GM23248 (cell line): ENCODE data around the gene IL32. TPM values are rescaled to one million over a fixed set of nuclear protein-coding genes. Genes with fewer than 3 reads are reported as not detected.

Experiments
- DNase-seq: peaks from one replicate; pipeline ENCODE4 v3.0.0-alpha.2; 2015
- H2AFZ ChIP-seq: fragments of 200-600 bp; sonication (generic); 2 replicates; pipeline ENCODE4 v1.6.1; 2016; ENCODE audit warnings: antibody characterized with exemption
- H3F3A ChIP-seq: fragments of 200-600 bp; sonication (generic); 2 replicates; pipeline ENCODE4 v1.6.1; 2016; ENCODE audit warnings: mild to moderate bottlenecking, antibody characterized with exemption, mixed run types; ENCODE audit not compliant: insufficient read depth
- H3K27ac ChIP-seq: fragments of 200-600 bp; sonication (generic); 2 replicates; pipeline ENCODE4 v1.5.1; 2016; ENCODE audit warnings: mild to moderate bottlenecking
- H3K27me3 ChIP-seq: fragments of 200-600 bp; sonication (generic); replicated peaks from 2 replicates; pipeline ENCODE4 v1.6.1; 2016; ENCODE audit warnings: mild to moderate bottlenecking; ENCODE audit not compliant: insufficient read depth
- H3K36me3 ChIP-seq: fragments of 200-600 bp; sonication (generic); 2 replicates; pipeline ENCODE4 v1.6.1; 2016; ENCODE audit warnings: low read depth, mild to moderate bottlenecking
- H3K4me1 ChIP-seq: fragments of 200-600 bp; sonication (generic); 2 replicates; pipeline ENCODE4 v1.6.1; 2016; ENCODE audit warnings: mild to moderate bottlenecking; ENCODE audit not compliant: insufficient read depth
- H3K4me2 ChIP-seq: fragments of 200-600 bp; sonication (generic); one replicate; pipeline ENCODE4 v1.6.1; 2016; ENCODE audit warnings: mild to moderate bottlenecking; ENCODE audit not compliant: unreplicated experiment
- H3K4me3 ChIP-seq: fragments of 200-600 bp; sonication (generic); 2 replicates; pipeline ENCODE4 v1.5.1; 2016; ENCODE audit warnings: mild to moderate bottlenecking
- H3K79me2 ChIP-seq: fragments of 200-600 bp; sonication (generic); 2 replicates; pipeline ENCODE4 v1.6.1; 2016; ENCODE audit warnings: mild to moderate bottlenecking; ENCODE audit not compliant: insufficient read depth
- H3K9ac ChIP-seq: fragments of 200-600 bp; sonication (generic); 2 replicates; pipeline ENCODE4 v1.6.1; 2016; ENCODE audit warnings: mild to moderate bottlenecking
- H3K9me2 ChIP-seq: fragments of 200-600 bp; sonication (generic); 2 replicates; pipeline ENCODE4 v1.6.1; 2016; ENCODE audit warnings: mixed run types, mild to moderate bottlenecking, moderate library complexity; ENCODE audit not compliant: insufficient read depth
- H3K9me3 ChIP-seq: fragments of 200-600 bp; sonication (generic); one replicate; pipeline ENCODE4 v1.6.1; 2017; ENCODE audit warnings: low read depth
- H4K20me1 ChIP-seq: fragments of 200-600 bp; sonication (generic); 2 replicates; pipeline ENCODE4 v1.6.0; 2016; ENCODE audit not compliant: insufficient read depth
- EZH2 ChIP-seq: fragments of 200-600 bp; sonication (generic); IDR thresholded peaks from 2 replicates; pipeline ENCODE4 v1.6.1; 2018; ENCODE audit warnings: antibody characterized with exemption, mild to moderate bottlenecking; ENCODE audit not compliant: insufficient read depth, poor library complexity, severe bottlenecking
- EZH2phosphoT487 ChIP-seq: fragments of 200-600 bp; sonication (generic); IDR thresholded peaks from 2 replicates; pipeline ENCODE4 v1.6.1; 2018; ENCODE audit warnings: antibody characterized with exemption, moderate library complexity, mild to moderate bottlenecking, low read depth; ENCODE audit not compliant: insufficient read depth
- WGBS, 2 experiments: methylation state at CpG; one replicate each; pipeline ENCODE4 v1.1.6; 2015 to 2017; ENCODE audit warnings: low lambda C conversion rate in 2 of 2, low coverage in 1 of 2; ENCODE audit errors: missing lambda C conversion rate in 2 of 2; 5-methylcytosine and 5-hydroxymethylcytosine counted together
- in situ Hi-C: fragments of 300-500 bp; cut with MboI; formaldehyde crosslinking; loops from 2 replicates; pipeline ENCODE4 v1.15.0; 2020
- polyA plus RNA-seq: library from polyadenylated mRNA; unstranded; fragments of >200 nt; fragmentation: Nextera tagmentation; extraction: Ambion mirVana; gene quantifications from 2 replicates; pipeline ENCODE4 v1.2.1, GENCODE V29; 2016
- small RNA-seq: library from RNA; depleted of rRNA; stranded (forward); fragments of <200 nt; gene quantifications from one replicate; pipeline ENCODE3, GENCODE V24; 2014; ENCODE audit warnings: low read depth, low replicate concordance
- total RNA-seq: library from RNA; depleted of rRNA; stranded (reverse); fragments of >200 nt; shearing (Covaris generic); gene quantifications from 2 replicates; pipeline ENCODE4 v1.2.3, GENCODE V29; 2014; rRNA removed

IL32 gene
- total and polyA plus RNA-seq, 2 experiments from 2014 or later, result 0.76 to 1.0 TPM

DNA sequence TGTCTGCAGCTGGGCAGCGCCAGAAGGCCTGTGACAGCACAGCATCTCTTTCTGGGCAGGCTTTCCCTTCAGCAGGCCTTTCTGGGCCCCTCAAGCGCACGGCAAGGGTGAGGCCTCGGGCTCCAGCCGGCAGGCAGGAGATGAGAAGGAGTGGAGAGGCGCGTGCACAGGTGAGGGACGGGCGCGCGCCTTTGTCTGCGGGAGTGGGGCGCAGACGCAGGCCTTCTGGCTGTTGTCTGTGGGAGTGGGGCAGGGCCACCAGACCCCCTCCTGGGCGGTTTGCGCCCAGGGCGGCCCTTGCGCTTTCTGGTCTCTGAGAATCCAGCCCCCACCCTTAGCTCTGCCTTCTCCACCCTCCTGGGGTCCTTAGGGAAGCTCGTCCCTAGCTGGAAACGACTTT, 53.4 kb downstream of the IL32 start:
- no peak overlapping the region for H2AFZ ChIP-seq
- in situ Hi-C loops, result no loop called here
- 94 to 95% methylated on average over 20 of the region's 20 CpGs for WGBS, 2 experiments
- H3K4me2 ChIP-seq, result no peak overlapping the region
- no peaks in the 10 kb centered on the region for H3K36me3 ChIP-seq
- H3K4me3 ChIP-seq, result no peak overlapping the region
- H4K20me1 ChIP-seq, result no peaks in the 10 kb centered on the region
- H3K4me1 ChIP-seq, result peaks cover 5% of the 10 kb centered on the region; the same call in 1 of the 2 replicates
- H3K9me3 ChIP-seq, result no peaks in the 10 kb centered on the region
- TF ChIP-seq EZH2 (no peak), EZH2phosphoT487 (no peak)
- no peak for DNase-seq
- no peak overlapping the region for H3K9ac ChIP-seq
- H3K27ac ChIP-seq, result no peak overlapping the region
- no peaks in the 10 kb centered on the region for H3K9me2 ChIP-seq
- 0 out of 2 replicates have a peak, but pooled peaks cover 5% of the 10 kb centered on the region for H3K79me2 ChIP-seq
- no peaks in the 10 kb centered on the region for H3K27me3 ChIP-seq
- H3F3A ChIP-seq, result no peaks in the 10 kb centered on the region

Small RNA genes lying within 50 kb of the gene (small RNA-seq; reads per million reads assigned to genes)
- 0.81 reads per million, percentile 30 among the genes with 10 or more reads in this experiment for gene RNU1-22P

Other genes with a start within 250 kb of the IL32 start
- gene PRSS21, start 248.4 kb upstream of the IL32 start, total RNA-seq, result not detected in 2 replicates
- gene PRSS21, start 248.4 kb upstream of the IL32 start, polyA plus RNA-seq, result not detected in 2 replicates
- gene ZG16B, start 235.3 kb upstream of the IL32 start, total RNA-seq, result not detected in 2 replicates
- not detected in 2 replicates for gene ZG16B, start 235.3 kb upstream of the IL32 start, polyA plus RNA-seq
- gene PRSS22, start 207.5 kb upstream of the IL32 start, total RNA-seq, result not detected in 2 replicates
- gene PRSS22, start 207.5 kb upstream of the IL32 start, polyA plus RNA-seq, result not detected in 2 replicates
- 60.3 and 112 TPM in 2 replicates for gene FLYWCH2, start 182.4 kb upstream of the IL32 start, total RNA-seq
- gene FLYWCH2, start 182.4 kb upstream of the IL32 start, polyA plus RNA-seq, result 48.6 and 53.6 TPM in 2 replicates
- 43.3 and 44.7 TPM in 2 replicates for gene FLYWCH1, start 153.7 kb upstream of the IL32 start, total RNA-seq
- 16.0 and 18.7 TPM in 2 replicates for gene FLYWCH1, start 153.7 kb upstream of the IL32 start, polyA plus RNA-seq
- gene KREMEN2, start 101.4 kb upstream of the IL32 start, total RNA-seq, result not detected in 2 replicates
- not detected in 2 replicates for gene KREMEN2, start 101.4 kb upstream of the IL32 start, polyA plus RNA-seq
- gene PAQR4, start 96.3 kb upstream of the IL32 start, total RNA-seq, result 7.7 and 11.3 TPM in 2 replicates
- gene PAQR4, start 96.3 kb upstream of the IL32 start, polyA plus RNA-seq, result 5.1 and 5.6 TPM in 2 replicates
- 11.0 and 15.6 TPM in 2 replicates for gene PKMYT1, start 85.2 kb upstream of the IL32 start, total RNA-seq
- gene PKMYT1, start 85.2 kb upstream of the IL32 start, polyA plus RNA-seq, result 21.1 TPM in 2 replicates
- not detected in 2 replicates for gene CLDN9, start 52.7 kb upstream of the IL32 start, total RNA-seq
- 0.09 TPM in 1 of 2 replicates, not detected in the other for gene CLDN9, start 52.7 kb upstream of the IL32 start, polyA plus RNA-seq
- not detected in 2 replicates for gene CLDN6, start 47.5 kb upstream of the IL32 start, total RNA-seq
- 0.32 and 0.33 TPM in 2 replicates for gene CLDN6, start 47.5 kb upstream of the IL32 start, polyA plus RNA-seq
- 700 and 735 TPM in 2 replicates for gene TNFRSF12A, start 45.3 kb upstream of the IL32 start, total RNA-seq
- gene TNFRSF12A, start 45.3 kb upstream of the IL32 start, polyA plus RNA-seq, result 864 and 895 TPM in 2 replicates
- 5.8 and 7.2 TPM in 2 replicates for gene HCFC1R1, start 41.7 kb upstream of the IL32 start, total RNA-seq
- 53.2 and 60.4 TPM in 2 replicates for gene HCFC1R1, start 41.7 kb upstream of the IL32 start, polyA plus RNA-seq
- 12.3 and 17.7 TPM in 2 replicates for gene THOC6, start 41.6 kb upstream of the IL32 start, total RNA-seq
- 18.1 and 22.4 TPM in 2 replicates for gene THOC6, start 41.6 kb upstream of the IL32 start, polyA plus RNA-seq
- gene BICDL2, start 28.7 kb upstream of the IL32 start, total RNA-seq, result 0.11 TPM in 1 of 2 replicates, not detected in the other
- 0.30 and 0.63 TPM in 2 replicates for gene BICDL2, start 28.7 kb upstream of the IL32 start, polyA plus RNA-seq
- not detected in 2 replicates for gene MMP25, start 19.1 kb upstream of the IL32 start, total RNA-seq
- gene MMP25, start 19.1 kb upstream of the IL32 start, polyA plus RNA-seq, result 0.16 and 0.23 TPM in 2 replicates
- not detected in 2 replicates for gene ZSCAN10, start 33.7 kb downstream of the IL32 start, total RNA-seq
- 0.08 TPM in 1 of 2 replicates, not detected in the other for gene ZSCAN10, start 33.7 kb downstream of the IL32 start, polyA plus RNA-seq
- 12.5 and 14.6 TPM in 2 replicates for gene ZNF205, start 46.9 kb downstream of the IL32 start, total RNA-seq
- gene ZNF205, start 46.9 kb downstream of the IL32 start, polyA plus RNA-seq, result 4.2 and 4.4 TPM in 2 replicates
- gene ZNF213, start 69.4 kb downstream of the IL32 start, total RNA-seq, result 7.3 and 7.7 TPM in 2 replicates
- gene ZNF213, start 69.4 kb downstream of the IL32 start, polyA plus RNA-seq, result 5.3 and 5.4 TPM in 2 replicates
- gene OR1F1, start 122.6 kb downstream of the IL32 start, total RNA-seq, result 5.3 TPM in 1 of 2 replicates, not detected in the other
- gene OR1F1, start 122.6 kb downstream of the IL32 start, polyA plus RNA-seq, result not detected in 2 replicates
- 6.2 and 10.3 TPM in 2 replicates for gene ZNF200, start 169.5 kb downstream of the IL32 start, total RNA-seq
- gene ZNF200, start 169.5 kb downstream of the IL32 start, polyA plus RNA-seq, result 7.0 and 7.8 TPM in 2 replicates
- not detected in 2 replicates for gene MEFV, start 191.0 kb downstream of the IL32 start, total RNA-seq
- gene MEFV, start 191.0 kb downstream of the IL32 start, polyA plus RNA-seq, result not detected in 2 replicates
- 55.7 and 66.3 TPM in 2 replicates for gene ZNF263, start 217.9 kb downstream of the IL32 start, total RNA-seq
- gene ZNF263, start 217.9 kb downstream of the IL32 start, polyA plus RNA-seq, result 20.5 and 22.1 TPM in 2 replicates
- 4.9 and 14.9 TPM in 2 replicates for gene TIGD7, start 239.8 kb downstream of the IL32 start, total RNA-seq
- 3.9 and 5.3 TPM in 2 replicates for gene TIGD7, start 239.8 kb downstream of the IL32 start, polyA plus RNA-seq
- 17.2 and 29.1 TPM in 2 replicates for gene ZNF75A, start 239.9 kb downstream of the IL32 start, total RNA-seq
- 14.6 and 16.7 TPM in 2 replicates for gene ZNF75A, start 239.9 kb downstream of the IL32 start, polyA plus RNA-seq